Measurements from ENCODE around the gene C5orf47.
"Not testable (repeated sequence)": the region's sequence is repeated elsewhere in the genome, so short reads cannot be mapped to it uniquely, and the experiment has no call there.

The C5orf47 gene

DNA sequence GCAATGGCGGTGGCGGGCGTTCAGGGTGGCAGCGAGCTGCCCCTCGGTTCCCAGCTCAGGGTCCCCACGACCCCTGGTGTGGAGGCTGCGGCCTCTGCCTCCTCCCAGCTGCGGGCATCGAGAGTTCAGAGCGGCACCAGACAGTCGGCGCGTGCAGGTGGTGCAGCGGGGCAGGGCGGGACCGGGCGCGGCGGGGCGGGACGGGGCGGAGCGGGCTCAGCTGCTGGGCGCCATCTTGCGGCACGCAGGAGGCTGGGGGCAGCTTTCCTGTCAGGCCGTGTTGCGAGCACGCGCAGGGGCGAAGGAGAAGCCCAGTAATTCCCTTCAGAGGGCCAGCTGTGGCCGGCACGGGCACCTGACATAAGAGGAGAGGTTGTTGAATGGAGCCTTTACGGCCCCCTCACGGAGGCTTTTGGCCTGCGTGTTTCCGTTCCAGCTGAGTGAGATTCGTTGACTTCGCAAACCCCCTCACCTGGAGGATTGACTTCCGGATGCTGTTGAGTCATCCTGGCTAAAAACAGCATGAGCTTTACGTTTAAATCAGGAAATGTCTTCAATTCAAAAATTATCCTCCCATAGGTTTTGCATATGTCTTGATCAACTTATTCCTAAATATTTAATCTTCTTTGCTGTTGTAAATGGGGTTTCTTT is 587 bp downstream of the C5orf47 start:
- Mint-ChIP-seq H3K27me3 (peaks cover 4% of the 10 kb centered on the region), H3K9me3 (ENCODE audit: low read depth) (no peaks in the 10 kb centered on the region), H3K27ac (no peak overlapping the region), H3K4me3 (no peak overlapping the region), H3K36me3 (no peaks in the 10 kb centered on the region), H3K4me1 (ENCODE audit: low read depth) (no peaks in the 10 kb centered on the region)

DNA sequence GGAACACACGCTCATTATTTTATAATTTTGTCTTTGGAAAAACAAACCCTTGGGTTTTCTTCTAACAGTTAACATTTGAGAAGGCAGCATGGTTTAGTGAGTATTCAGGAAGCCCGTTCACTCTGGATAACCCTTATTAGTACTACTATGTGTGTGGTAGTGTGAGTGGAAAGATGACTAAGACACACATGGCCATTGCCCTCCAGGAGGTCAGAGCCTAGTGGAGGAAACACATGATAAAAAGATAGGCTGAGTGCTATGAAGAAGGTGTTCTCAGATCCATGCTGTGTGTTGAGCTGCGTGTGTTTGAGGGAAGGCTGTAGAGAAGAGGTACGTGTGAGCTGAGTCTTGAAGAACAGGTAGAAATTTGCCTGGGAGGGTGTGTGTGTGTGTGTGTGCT is 8.4 kb downstream of the C5orf47 start:
- H3K27me3 Mint-ChIP-seq, result peaks cover 20% of the 10 kb centered on the region
- no peak overlapping the region for H3K4me3 Mint-ChIP-seq
- H3K9me3 Mint-ChIP-seq (ENCODE audit: low read depth), result no peaks in the 10 kb centered on the region
- no peaks in the 10 kb centered on the region for H3K36me3 Mint-ChIP-seq
- no peaks in the 10 kb centered on the region for H3K4me1 Mint-ChIP-seq (ENCODE audit: low read depth)
- H3K27ac Mint-ChIP-seq, result no peak overlapping the region

DNA sequence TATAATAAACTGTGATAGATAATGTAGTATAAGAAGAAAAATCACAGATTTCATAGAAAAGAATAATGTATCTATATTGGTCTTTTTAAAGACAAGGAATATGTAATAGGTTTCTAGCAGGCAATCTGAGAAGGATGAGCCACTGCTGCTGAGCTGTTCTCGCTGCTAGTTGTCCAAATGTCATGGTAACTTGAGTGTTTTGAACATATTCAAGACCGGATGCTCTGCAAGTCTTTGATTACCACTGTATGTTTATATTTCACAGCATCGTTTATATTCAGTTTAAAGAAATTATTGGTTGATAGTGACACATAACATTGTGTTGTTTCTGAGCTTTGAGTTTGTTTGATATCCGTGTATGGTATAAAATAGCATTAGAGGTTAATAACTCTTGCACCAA is 9.6 kb downstream of the C5orf47 start:
- no peaks in the 10 kb centered on the region for H3K9me3 Mint-ChIP-seq (ENCODE audit: low read depth)
- H3K4me1 Mint-ChIP-seq (ENCODE audit: low read depth), result no peaks in the 10 kb centered on the region
- no peaks in the 10 kb centered on the region for H3K36me3 Mint-ChIP-seq
- H3K4me3 Mint-ChIP-seq, result no peak overlapping the region
- H3K27ac Mint-ChIP-seq, result no peak overlapping the region
- H3K27me3 Mint-ChIP-seq, result peaks cover 23% of the 10 kb centered on the region

DNA sequence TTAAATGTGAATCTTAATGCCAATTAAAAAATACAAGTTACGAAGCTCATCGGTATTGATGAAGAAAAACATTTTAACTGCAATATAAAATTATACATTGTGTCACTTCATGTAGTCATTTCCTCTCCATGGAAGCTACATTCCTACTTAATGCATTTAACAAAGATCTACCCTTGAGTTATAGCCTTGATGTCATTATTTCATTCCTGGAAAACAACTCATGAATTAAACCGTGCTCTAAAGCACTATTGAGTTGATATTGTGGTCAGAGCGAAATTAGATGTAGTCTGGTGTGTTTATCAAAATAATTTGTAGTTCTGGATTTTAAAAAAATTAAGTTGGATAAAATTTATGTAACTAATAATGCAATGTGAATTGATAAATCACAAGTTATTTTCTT is 11.1 kb downstream of the C5orf47 start:
- Mint-ChIP-seq H3K4me3 (no peak overlapping the region), H3K27me3 (peaks cover 18% of the 10 kb centered on the region), H3K9me3 (ENCODE audit: low read depth) (no peaks in the 10 kb centered on the region), H3K27ac (no peak overlapping the region), H3K4me1 (ENCODE audit: low read depth) (no peaks in the 10 kb centered on the region), H3K36me3 (no peaks in the 10 kb centered on the region)

DNA sequence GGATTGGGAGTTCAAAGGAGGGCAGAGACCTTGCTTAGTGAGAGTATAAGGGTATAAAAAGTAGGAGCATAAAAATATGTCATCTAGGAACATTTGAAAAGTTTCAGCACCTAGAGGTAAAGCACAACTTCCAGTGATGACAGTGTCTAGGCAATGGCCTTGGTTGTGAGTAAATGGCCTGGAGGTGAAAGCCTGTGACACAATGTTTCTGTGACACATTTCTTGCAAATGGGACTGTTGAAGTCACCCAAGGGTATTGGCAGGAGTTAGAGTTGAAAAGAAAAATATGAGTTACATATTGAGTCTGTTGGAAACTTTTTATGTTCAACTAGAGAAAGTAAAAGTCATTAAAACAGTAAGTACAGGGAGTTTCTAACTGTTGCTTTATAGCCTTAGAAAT is 14.8 kb downstream of the C5orf47 start:
- Mint-ChIP-seq H3K4me3 (no peak overlapping the region), H3K9me3 (ENCODE audit: low read depth) (no peaks in the 10 kb centered on the region), H3K36me3 (no peaks in the 10 kb centered on the region), H3K27me3 (peaks cover 5% of the 10 kb centered on the region), H3K4me1 (ENCODE audit: low read depth) (no peaks in the 10 kb centered on the region), H3K27ac (no peak overlapping the region)

DNA sequence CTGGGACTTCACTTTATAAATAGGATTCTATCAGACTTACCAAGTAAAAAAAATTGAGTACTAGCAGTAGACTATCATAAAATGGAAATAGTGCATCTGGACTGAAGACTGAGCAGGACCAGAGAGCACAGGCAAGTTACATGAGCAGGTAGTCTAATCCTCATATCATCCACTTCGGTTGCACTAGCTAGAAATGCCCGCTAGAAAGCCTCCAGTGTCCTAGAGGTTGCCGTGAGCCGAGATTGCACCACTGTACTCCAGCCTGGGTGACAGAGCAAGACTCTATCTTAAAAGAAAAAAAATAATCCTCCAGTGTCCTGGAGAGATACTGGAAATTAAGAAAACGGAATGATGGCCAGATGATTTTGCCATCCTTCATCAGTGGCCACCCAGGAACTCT is 20.0 kb downstream of the C5orf47 start:
- Mint-ChIP-seq H3K27me3 (no peaks in the 10 kb centered on the region), H3K4me1 (ENCODE audit: low read depth) (no peaks in the 10 kb centered on the region), H3K27ac (no peak overlapping the region), H3K9me3 (ENCODE audit: low read depth) (no peaks in the 10 kb centered on the region), H3K36me3 (no peaks in the 10 kb centered on the region), H3K4me3 (no peak overlapping the region)

DNA sequence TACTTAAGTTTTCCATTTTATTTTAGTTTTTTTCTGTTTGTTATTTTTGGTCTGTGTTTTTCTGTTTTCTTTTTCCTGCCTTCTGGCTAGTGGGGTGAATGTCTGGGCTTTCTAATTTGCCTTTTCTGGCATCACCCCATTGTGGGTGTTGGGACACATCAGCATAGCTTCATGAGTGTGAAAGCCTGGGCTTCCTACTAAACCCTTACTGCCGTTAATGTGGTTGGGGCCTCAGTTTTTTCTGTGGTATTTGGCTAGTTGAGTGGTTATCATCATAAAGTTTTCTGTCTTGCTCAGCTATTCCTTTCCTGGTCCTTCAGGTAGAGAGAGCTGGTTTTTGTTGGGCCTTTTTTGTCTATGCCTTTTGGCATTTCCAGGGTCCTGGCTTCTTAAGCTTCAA is 21.4 kb downstream of the C5orf47 start:
- H3K36me3 Mint-ChIP-seq, result no peaks in the 10 kb centered on the region
- H3K4me3 Mint-ChIP-seq, result no peak overlapping the region

DNA sequence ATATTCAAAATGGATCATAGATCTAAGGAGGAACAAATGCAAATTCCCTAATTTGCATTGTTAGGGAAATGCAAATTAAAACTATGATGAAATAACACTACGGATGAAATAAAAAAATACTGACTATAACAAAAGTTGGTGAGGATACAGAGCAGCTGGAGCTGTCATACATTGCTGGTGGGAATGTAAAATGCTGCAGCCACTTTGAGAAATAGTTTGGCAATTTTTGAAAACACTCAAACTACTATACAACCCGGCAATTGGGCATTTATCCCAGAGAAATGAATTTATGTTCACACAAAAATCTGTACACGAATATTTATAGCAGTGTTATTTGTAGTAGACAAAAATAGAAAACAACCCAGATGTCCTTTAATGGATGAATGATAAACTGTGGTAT is 22.5 kb downstream of the C5orf47 start:
- Mint-ChIP-seq H3K27me3 (no peaks in the 10 kb centered on the region), H3K27ac (no peak overlapping the region), H3K4me3 (no peak overlapping the region), H3K4me1 (ENCODE audit: low read depth) (no peaks in the 10 kb centered on the region), H3K9me3 (ENCODE audit: low read depth) (no peaks in the 10 kb centered on the region), H3K36me3 (no peaks in the 10 kb centered on the region)

More for the DNA sequence above, 21.4 kb downstream of the C5orf47 start:
- H3K4me1 Mint-ChIP-seq (ENCODE audit: low read depth), result no peaks in the 10 kb centered on the region
- H3K27ac Mint-ChIP-seq, result no peak overlapping the region
- no peaks in the 10 kb centered on the region for H3K27me3 Mint-ChIP-seq
- no peaks in the 10 kb centered on the region for H3K9me3 Mint-ChIP-seq (ENCODE audit: low read depth)

DNA sequence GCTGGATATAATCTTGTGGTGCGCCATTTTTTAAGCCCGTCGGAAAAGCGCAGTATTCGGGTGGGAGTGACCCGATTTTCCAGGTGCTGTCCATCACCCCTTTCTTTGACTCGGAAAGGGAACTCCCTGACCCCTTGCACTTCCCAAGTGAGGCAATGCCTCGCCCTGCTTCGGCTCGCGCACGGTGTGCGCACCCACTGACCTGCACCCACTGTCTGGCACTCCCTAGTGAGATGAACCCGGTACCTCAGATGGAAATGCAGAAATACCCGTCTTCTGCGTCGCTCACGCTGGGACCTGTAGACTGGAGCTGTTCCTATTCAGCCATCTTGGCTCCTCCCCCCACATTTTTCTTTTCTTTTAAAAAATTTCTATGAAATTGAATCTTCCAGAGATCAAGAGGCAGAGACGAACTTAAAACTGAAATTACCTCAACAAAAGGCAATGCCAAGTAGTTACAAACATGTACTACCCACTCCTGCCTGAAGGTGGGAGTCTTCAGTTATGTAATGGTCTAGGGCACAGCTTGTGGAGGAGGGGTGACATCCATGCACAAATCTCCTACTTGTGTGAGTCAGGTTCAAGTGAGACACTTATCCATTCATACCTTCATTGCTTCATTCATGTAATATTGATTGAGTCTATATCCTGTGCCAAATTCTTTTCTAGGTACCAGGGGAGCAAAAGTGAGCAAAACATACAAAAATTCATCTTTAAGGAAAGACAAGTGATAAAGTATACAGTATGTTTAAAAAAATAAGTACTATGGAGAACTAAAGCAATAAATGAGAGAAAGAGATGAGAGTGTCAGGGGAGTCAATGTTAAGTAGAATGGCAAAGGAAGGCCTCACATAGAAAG is 31.3 kb downstream of the C5orf47 start:
- H3K36me3 Mint-ChIP-seq, result not testable (repeated sequence)

DNA sequence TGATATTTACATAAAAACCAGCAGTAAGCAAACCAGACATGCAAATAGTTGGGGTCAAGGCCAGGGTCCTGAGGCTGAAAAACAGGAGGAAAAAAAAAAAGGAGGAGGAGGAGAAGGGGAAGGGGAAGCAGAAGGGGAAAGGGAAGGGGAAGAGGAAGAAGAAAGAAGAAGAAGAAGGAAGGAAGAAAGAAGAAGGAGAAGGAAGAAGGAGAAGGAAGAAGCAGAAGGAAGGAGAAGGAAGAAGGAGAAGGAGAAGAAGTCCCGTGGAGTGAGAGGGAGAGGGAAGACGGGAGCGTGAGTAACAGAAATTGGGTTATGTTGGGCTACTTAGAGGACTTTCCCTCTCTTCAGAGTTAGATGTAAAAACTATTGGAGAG is 31.9 kb downstream of the C5orf47 start:
- peaks cover 5% of the 10 kb centered on the region for H3K36me3 Mint-ChIP-seq
- H3K9me3 Mint-ChIP-seq (ENCODE audit: low read depth), result no peaks in the 10 kb centered on the region
- H3K4me1 Mint-ChIP-seq (ENCODE audit: low read depth), result no peaks in the 10 kb centered on the region
- no peak overlapping the region for H3K4me3 Mint-ChIP-seq
- no peak overlapping the region for H3K27ac Mint-ChIP-seq
- H3K27me3 Mint-ChIP-seq, result peaks cover 22% of the 10 kb centered on the region

More for the DNA sequence above, 31.3 kb downstream of the C5orf47 start:
- not testable (repeated sequence) for H3K4me3 Mint-ChIP-seq; H3K9me3 Mint-ChIP-seq (ENCODE audit: low read depth); H3K27ac Mint-ChIP-seq; H3K4me1 Mint-ChIP-seq (ENCODE audit: low read depth)
- H3K27me3 Mint-ChIP-seq, result peaks cover 20% of the 10 kb centered on the region

DNA sequence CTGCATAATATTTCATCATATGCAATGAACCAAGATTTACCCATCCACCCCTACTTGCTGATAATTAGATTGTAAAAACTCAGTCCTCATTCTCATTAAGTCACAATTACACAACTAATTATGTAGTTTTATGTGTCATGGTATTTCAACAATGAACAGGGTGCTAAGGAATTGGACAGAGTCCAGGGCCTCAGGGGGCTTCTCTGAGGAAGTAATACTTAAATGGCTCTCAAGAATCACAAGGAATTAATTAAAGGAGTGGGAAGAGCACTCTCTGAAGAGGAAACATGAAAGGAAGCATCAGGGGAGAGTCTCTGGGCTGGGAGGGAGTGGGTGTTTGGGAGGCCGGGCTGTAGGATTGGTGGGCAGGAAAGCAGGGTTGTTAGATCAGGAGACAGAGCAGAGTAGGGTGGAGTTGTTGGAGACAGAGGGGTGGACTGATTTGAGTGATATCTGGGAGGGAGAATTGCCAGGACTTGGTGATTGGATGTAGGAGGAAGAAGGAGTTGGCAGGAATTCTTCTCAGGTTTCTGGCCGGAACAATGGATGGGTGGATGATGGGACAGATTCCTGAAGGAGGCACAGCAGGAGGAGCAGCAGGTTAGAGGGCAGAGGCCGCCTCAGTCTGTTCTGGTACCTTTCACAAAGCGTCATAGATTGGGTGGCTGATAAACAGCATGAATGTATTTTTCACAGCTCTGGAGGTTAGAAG is 33.6 kb downstream of the C5orf47 start:
- H3K4me3 Mint-ChIP-seq, result no peak overlapping the region
- no peaks in the 10 kb centered on the region for H3K9me3 Mint-ChIP-seq (ENCODE audit: low read depth)
- peaks cover 22% of the 10 kb centered on the region for H3K27me3 Mint-ChIP-seq

DNA sequence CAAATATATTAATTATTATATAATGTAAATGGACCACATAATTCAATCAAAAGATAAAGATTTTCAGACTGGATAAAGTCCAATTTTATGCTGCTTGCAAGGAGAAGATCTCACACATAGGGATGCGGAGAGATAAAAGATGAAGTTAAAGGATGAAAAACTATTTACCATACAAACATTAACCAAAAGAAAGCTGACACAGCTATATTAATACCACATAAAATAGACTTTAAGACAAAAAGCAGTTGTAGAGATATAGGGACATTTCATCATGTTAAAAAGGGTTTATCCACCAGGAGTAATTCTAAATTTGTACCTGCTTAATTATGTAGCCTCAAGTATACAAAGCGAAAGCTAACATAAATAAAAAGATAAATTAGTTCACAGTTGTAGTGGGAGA is 41.3 kb downstream of the C5orf47 start:
- H3K27me3 Mint-ChIP-seq, result peaks cover 5% of the 10 kb centered on the region
- H3K9me3 Mint-ChIP-seq (ENCODE audit: low read depth), result peaks cover 20% of the 10 kb centered on the region
- no peak overlapping the region for H3K27ac Mint-ChIP-seq
- H3K4me1 Mint-ChIP-seq (ENCODE audit: low read depth), result no peaks in the 10 kb centered on the region
- H3K36me3 Mint-ChIP-seq, result no peaks in the 10 kb centered on the region
- no peak overlapping the region for H3K4me3 Mint-ChIP-seq

More for the DNA sequence above, 33.6 kb downstream of the C5orf47 start:
- no peak overlapping the region for H3K27ac Mint-ChIP-seq
- H3K4me1 Mint-ChIP-seq (ENCODE audit: low read depth), result no peaks in the 10 kb centered on the region
- peaks cover 5% of the 10 kb centered on the region for H3K36me3 Mint-ChIP-seq

DNA sequence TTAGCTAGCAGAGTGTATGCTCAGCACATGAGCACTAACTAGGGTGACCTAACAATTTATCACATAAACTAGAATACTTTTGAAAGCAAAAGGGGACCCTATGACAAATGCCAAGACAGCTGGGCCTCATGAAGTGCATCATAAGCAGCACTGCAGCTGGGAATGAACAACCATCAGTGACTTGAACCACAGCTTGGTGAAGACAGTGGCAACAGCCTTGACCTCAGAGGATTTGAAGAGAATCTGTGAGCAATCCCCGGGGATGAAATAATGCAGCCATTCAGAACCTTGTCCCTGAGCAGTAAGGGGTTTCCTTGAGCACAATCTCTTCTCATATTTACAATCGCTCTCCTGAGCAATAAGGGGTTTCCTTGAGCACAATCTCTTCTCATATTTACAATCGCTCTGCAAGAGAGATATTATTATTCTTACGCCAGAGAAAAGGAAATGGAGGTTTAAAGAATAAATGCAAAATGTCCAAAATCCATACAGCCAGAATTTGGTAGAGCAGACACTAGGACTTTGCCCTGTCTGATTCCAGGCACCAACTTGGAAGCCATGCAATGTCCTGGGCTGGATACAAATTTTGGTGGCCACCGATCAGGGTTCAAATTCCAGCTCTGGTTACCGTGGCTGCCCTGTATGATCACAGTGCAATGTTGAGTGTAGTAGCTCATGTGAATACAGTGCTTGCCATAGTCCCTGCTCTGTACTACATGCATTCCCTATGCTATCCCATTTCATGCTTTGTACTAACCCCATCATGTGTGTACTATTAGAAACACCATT is 55.7 kb downstream of the C5orf47 start:
- H3K27me3 Mint-ChIP-seq, result peaks cover 33% of the 10 kb centered on the region
- no peak overlapping the region for H3K27ac Mint-ChIP-seq
- no peaks in the 10 kb centered on the region for H3K4me1 Mint-ChIP-seq (ENCODE audit: low read depth)
- H3K9me3 Mint-ChIP-seq (ENCODE audit: low read depth), result peaks cover 7% of the 10 kb centered on the region
- H3K36me3 Mint-ChIP-seq, result no peaks in the 10 kb centered on the region
- no peak overlapping the region for H3K4me3 Mint-ChIP-seq

DNA sequence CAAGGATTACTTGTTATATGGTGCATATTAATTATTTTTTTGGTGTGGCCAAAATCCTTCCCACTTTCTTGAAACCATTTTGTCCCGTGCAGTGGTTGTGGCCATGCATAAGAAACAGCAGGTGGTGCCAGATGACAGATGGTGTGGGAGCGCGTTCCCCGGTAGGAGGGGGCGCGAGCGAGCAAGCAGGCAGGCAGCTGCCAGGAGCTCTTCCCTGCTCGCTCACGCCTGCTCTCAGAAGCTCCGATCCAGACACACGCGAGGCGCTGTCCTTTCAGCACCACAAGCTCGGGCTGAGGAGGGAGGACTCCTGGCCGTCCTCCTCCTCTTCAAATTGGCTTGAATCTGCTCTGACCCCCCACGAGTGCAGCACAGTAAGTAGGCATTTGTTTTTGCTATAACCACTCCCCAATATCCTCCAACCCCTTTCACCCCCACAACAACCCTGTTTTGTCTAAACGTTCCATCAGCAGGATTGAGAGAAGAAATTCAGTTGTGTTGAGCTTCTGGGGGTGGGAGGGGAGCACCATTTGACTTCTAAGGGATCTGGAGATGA is 56.6 kb downstream of the C5orf47 start, which contains the start of gene NSG2:
Gene NSG2, plus strand, starts transcription at position 237 of the 556 bp plus-strand sequence. CDS start 1,050 bp downstream, outside the sequence.
- Mint-ChIP-seq H3K36me3 (no peaks in the 10 kb centered on the region), H3K4me3 (no peak within 1 kb of the TSS), H3K27me3 (peaks cover 31% of the 10 kb centered on the region), H3K27ac (no peak within 1 kb of the TSS), H3K4me1 (ENCODE audit: low read depth) (no peaks in the 10 kb centered on the region), H3K9me3 (ENCODE audit: low read depth) (peaks cover 7% of the 10 kb centered on the region)
